ENCODE data around the gene SPO11.

GRCh38 chr20:57280221-57280620 lies 49.4 kb upstream of the SPO11 start:
- TF ChIP-seq EZH2phosphoT487 (IDR thresholded peaks at IDR 0.05; ENCODE audit: insufficient read depth, low read depth) (no peak), EZH2 (IDR thresholded peaks at IDR 0.05; ENCODE audit: insufficient read depth, poor library complexity, severe bottlenecking) (no peak)
